GM23248 (cell line): Measurements from ENCODE around the gene RPS16.

Experiments
- EZH2 ChIP-seq: fragments of 200-600 bp; sonication (generic); IDR thresholded peaks from 2 replicates; pipeline ENCODE4 v1.6.1; 2018; ENCODE audit warnings: antibody characterized with exemption, mild to moderate bottlenecking; ENCODE audit not compliant: insufficient read depth, poor library complexity, severe bottlenecking
- EZH2phosphoT487 ChIP-seq: fragments of 200-600 bp; sonication (generic); IDR thresholded peaks from 2 replicates; pipeline ENCODE4 v1.6.1; 2018; ENCODE audit warnings: antibody characterized with exemption, moderate library complexity, mild to moderate bottlenecking, low read depth; ENCODE audit not compliant: insufficient read depth

GRCh38 chr19:39423258-39424086 is 12.3 kb downstream of the RPS16 start:
- TF ChIP-seq EZH2phosphoT487 (no peak), EZH2 (no peak)
